GM23338 (cell line): ENCODE measurements around the gene ADGRG1. TPM values are rescaled to one million over a fixed set of nuclear protein-coding genes. Genes with fewer than 3 reads are reported as not detected.

Experiments used
- ATAC-seq: fragments of 200-7000 bp; cut with Tn5 transposase; 3 replicates; pipeline ENCODE4 v1.9.1; 2020
- DNase-seq: peaks from one replicate; pipeline ENCODE4 v3.0.0-alpha.2; 2015; ENCODE audit warnings: low spot score
- H2AFZ ChIP-seq: fragments of 200-600 bp; sonication (generic); 2 replicates; pipeline ENCODE4 v1.8.0; 2016; ENCODE audit warnings: antibody characterized with exemption, mild to moderate bottlenecking, moderate library complexity
- H3F3A ChIP-seq: fragments of 200-600 bp; sonication (generic); replicated peaks from 2 replicates; pipeline ENCODE4 v1.8.0; 2017; ENCODE audit warnings: antibody characterized with exemption, mixed run types, low read depth
- H3K27ac ChIP-seq: fragments of 200-600 bp; sonication (generic); 2 replicates; pipeline ENCODE4 v1.6.1; 2016; ENCODE audit warnings: low read depth
- H3K27me3 ChIP-seq: fragments of 200-600 bp; sonication (generic); 2 replicates; pipeline ENCODE4 v1.8.0; 2016; ENCODE audit warnings: mild to moderate bottlenecking, mixed run types, moderate library complexity; ENCODE audit not compliant: insufficient read depth
- H3K36me3 ChIP-seq: fragments of 200-600 bp; sonication (generic); 2 replicates; pipeline ENCODE4 v1.8.0; 2016; ENCODE audit warnings: mild to moderate bottlenecking; ENCODE audit not compliant: insufficient read depth
- H3K4me1 ChIP-seq: fragments of 200-600 bp; sonication (generic); 2 replicates; pipeline ENCODE4 v1.8.0; 2016; ENCODE audit warnings: mild to moderate bottlenecking, moderate library complexity; ENCODE audit not compliant: insufficient read depth
- H3K4me2 ChIP-seq: fragments of 200-600 bp; sonication (generic); 2 replicates; pipeline ENCODE4 v1.7.1; 2017; ENCODE audit warnings: mixed run types
- H3K4me3 ChIP-seq: fragments of 200-600 bp; sonication (generic); 2 replicates; pipeline ENCODE4 v1.6.1; 2016; ENCODE audit warnings: mixed run types
- H3K79me2 ChIP-seq: fragments of 200-600 bp; sonication (generic); replicated peaks from 2 replicates; pipeline ENCODE4 v1.8.0; 2017; ENCODE audit warnings: mild to moderate bottlenecking; ENCODE audit not compliant: insufficient read depth
- H3K9me2 ChIP-seq: fragments of 200-600 bp; sonication (generic); 2 replicates; pipeline ENCODE4 v1.8.0; 2017; ENCODE audit not compliant: insufficient read depth
- H4K20me1 ChIP-seq: fragments of 200-600 bp; sonication (generic); replicated peaks from 2 replicates; pipeline ENCODE4 v1.8.0; 2017; ENCODE audit warnings: mild to moderate bottlenecking; ENCODE audit not compliant: insufficient read depth
- H3K27ac Mint-ChIP-seq: 2 replicates; pipeline ENCODE4 v1.8.0; 2020; ENCODE audit warnings: inconsistent platforms, mild to moderate bottlenecking, moderate library complexity, mixed read lengths
- H3K27me3 Mint-ChIP-seq: 3 replicates; pipeline ENCODE4 v1.8.0; 2022; ENCODE audit warnings: low read depth, mild to moderate bottlenecking, moderate library complexity, mixed read lengths, inconsistent platforms; ENCODE audit not compliant: insufficient read depth, poor library complexity
- H3K36me3 Mint-ChIP-seq: 3 replicates; pipeline ENCODE4 v1.8.0; 2021; ENCODE audit warnings: low read depth, mild to moderate bottlenecking, inconsistent platforms, moderate library complexity, mixed read lengths
- H3K4me1 Mint-ChIP-seq: 3 replicates; pipeline ENCODE4 v1.8.0; 2020; ENCODE audit warnings: mild to moderate bottlenecking, inconsistent platforms, mixed read lengths
- H3K4me3 Mint-ChIP-seq: 3 replicates; pipeline ENCODE4 v1.8.0; 2021; ENCODE audit warnings: moderate library complexity, mild to moderate bottlenecking, inconsistent platforms, mixed read lengths
- H3K9me3 Mint-ChIP-seq: 3 replicates; pipeline ENCODE4 v1.8.0; 2020; ENCODE audit warnings: moderate library complexity, mild to moderate bottlenecking, inconsistent platforms, mixed read lengths
- CREB1 ChIP-seq: fragments of 250-450 bp; sonication (Bioruptor Pico); IDR thresholded peaks from 2 replicates; pipeline ENCODE4 v1.5.0; 2020; ENCODE audit warnings: low read depth, mild to moderate bottlenecking, moderate library complexity
- EZH2 ChIP-seq: fragments of 200-600 bp; sonication (generic); IDR thresholded peaks from one replicate; pipeline ENCODE4 v1.8.0; 2017; ENCODE audit warnings: antibody characterized with exemption, mild to moderate bottlenecking, low read depth; ENCODE audit not compliant: unreplicated experiment
- EZH2phosphoT487 ChIP-seq: fragments of 200-600 bp; sonication (generic); IDR thresholded peaks from one replicate; pipeline ENCODE4 v1.8.1; 2018; ENCODE audit warnings: antibody characterized with exemption; ENCODE audit not compliant: unreplicated experiment
- JUNB ChIP-seq: IDR thresholded peaks from one replicate; pipeline ENCODE4 v1.6.1; 2016; ENCODE audit warnings: antibody characterized with exemption; ENCODE audit not compliant: unreplicated experiment
- NANOG ChIP-seq: IDR thresholded peaks from 2 replicates; pipeline ENCODE4 v1.6.1; 2016; ENCODE audit warnings: antibody characterized with exemption, borderline replicate concordance
- POLR2AphosphoS5 ChIP-seq: IDR thresholded peaks from 2 replicates; pipeline ENCODE4 v1.6.1; 2016; ENCODE audit warnings: antibody characterized with exemption, low read depth
- REST ChIP-seq: IDR thresholded peaks from one replicate; pipeline ENCODE4 v1.6.1; 2018; ENCODE audit warnings: antibody characterized with exemption; ENCODE audit not compliant: unreplicated experiment
- STAT1 ChIP-seq: IDR thresholded peaks from one replicate; pipeline ENCODE4 v1.6.1; 2016; ENCODE audit warnings: antibody characterized with exemption; ENCODE audit not compliant: unreplicated experiment
- ZNF114 ChIP-seq: fragments of 250-450 bp; sonication (Bioruptor Pico); IDR thresholded peaks from 2 replicates; pipeline ENCODE4 v1.5.0; 2020; ENCODE audit warnings: mild to moderate bottlenecking, moderate library complexity
- ZNF331 ChIP-seq: fragments of 250-450 bp; sonication (Bioruptor Pico); IDR thresholded peaks from 2 replicates; pipeline ENCODE4 v1.5.0; 2020; ENCODE audit warnings: low read depth, mild to moderate bottlenecking, moderate library complexity
- polyA plus RNA-seq: library from polyadenylated mRNA; unstranded; fragments of >200 nt; fragmentation: Nextera tagmentation; extraction: Ambion mirVana; gene quantifications from 2 replicates; pipeline ENCODE4 v1.2.1, GENCODE V29; 2016
- total RNA-seq: library from RNA; depleted of rRNA; stranded (reverse); fragments of >200 nt; shearing (Covaris generic); gene quantifications from 2 replicates; pipeline ENCODE4 v1.2.3, GENCODE V29; 2014
- TF ChIP-seq, protein P1 (sequence below): fragments of 250-450 bp; sonication (Bioruptor Pico); IDR thresholded peaks from 2 replicates; pipeline ENCODE4 v1.5.0; 2020; ENCODE audit warnings: mild to moderate bottlenecking, moderate library complexity
- TF ChIP-seq, protein P2 (sequence below), 2 experiments: fragments of 200-600 bp in 1 of 2; sonication (generic) in 1 of 2; conservative IDR thresholded peaks; 2 replicates each; pipeline versions ENCODE4 v1.5.1 to v1.6.1; 2016 to 2017; ENCODE audit warnings: antibody characterized with exemption in 2 of 2, low read depth in 2 of 2, mild to moderate bottlenecking in 2 of 2, moderate library complexity in 1 of 2
- TF ChIP-seq, protein P3 (sequence below): IDR thresholded peaks from 2 replicates; pipeline ENCODE4 v1.6.1; 2016; ENCODE audit warnings: antibody characterized with exemption

ADGRG1 gene
- total and polyA plus RNA-seq, 2 experiments from 2014 or later = 0.14 to 0.47 TPM

GRCh38 chr16:57633383-57634064 lies 5.1 kb downstream of the ADGRG1 start:
- Mint-ChIP-seq H3K4me3 (no peak overlapping the region), H3K9me3 (no peaks in the 10 kb centered on the region), H3K27me3 (peaks cover 14% of the 10 kb centered on the region), H3K27ac (no peak overlapping the region), H3K4me1 (peaks cover 24% of the 10 kb centered on the region), H3K36me3 (no peaks in the 10 kb centered on the region)
- Histone ChIP-seq H3K4me1 (no peaks in the 10 kb centered on the region), H3K27ac (no peak overlapping the region), H3F3A (no peaks in the 10 kb centered on the region), H3K4me2 (no peak overlapping the region), H3K27me3 (no peaks in the 10 kb centered on the region), H3K79me2 (no peaks in the 10 kb centered on the region), H3K36me3 (no peaks in the 10 kb centered on the region), H4K20me1 (no peaks in the 10 kb centered on the region), H2AFZ (no peak overlapping the region), H3K4me3 (no peak overlapping the region), H3K9me2 (no peaks in the 10 kb centered on the region)
- TF ChIP-seq NANOG = no peak
- TF ChIP-seq JUNB = no peak
- TF ChIP-seq, protein P1, sequence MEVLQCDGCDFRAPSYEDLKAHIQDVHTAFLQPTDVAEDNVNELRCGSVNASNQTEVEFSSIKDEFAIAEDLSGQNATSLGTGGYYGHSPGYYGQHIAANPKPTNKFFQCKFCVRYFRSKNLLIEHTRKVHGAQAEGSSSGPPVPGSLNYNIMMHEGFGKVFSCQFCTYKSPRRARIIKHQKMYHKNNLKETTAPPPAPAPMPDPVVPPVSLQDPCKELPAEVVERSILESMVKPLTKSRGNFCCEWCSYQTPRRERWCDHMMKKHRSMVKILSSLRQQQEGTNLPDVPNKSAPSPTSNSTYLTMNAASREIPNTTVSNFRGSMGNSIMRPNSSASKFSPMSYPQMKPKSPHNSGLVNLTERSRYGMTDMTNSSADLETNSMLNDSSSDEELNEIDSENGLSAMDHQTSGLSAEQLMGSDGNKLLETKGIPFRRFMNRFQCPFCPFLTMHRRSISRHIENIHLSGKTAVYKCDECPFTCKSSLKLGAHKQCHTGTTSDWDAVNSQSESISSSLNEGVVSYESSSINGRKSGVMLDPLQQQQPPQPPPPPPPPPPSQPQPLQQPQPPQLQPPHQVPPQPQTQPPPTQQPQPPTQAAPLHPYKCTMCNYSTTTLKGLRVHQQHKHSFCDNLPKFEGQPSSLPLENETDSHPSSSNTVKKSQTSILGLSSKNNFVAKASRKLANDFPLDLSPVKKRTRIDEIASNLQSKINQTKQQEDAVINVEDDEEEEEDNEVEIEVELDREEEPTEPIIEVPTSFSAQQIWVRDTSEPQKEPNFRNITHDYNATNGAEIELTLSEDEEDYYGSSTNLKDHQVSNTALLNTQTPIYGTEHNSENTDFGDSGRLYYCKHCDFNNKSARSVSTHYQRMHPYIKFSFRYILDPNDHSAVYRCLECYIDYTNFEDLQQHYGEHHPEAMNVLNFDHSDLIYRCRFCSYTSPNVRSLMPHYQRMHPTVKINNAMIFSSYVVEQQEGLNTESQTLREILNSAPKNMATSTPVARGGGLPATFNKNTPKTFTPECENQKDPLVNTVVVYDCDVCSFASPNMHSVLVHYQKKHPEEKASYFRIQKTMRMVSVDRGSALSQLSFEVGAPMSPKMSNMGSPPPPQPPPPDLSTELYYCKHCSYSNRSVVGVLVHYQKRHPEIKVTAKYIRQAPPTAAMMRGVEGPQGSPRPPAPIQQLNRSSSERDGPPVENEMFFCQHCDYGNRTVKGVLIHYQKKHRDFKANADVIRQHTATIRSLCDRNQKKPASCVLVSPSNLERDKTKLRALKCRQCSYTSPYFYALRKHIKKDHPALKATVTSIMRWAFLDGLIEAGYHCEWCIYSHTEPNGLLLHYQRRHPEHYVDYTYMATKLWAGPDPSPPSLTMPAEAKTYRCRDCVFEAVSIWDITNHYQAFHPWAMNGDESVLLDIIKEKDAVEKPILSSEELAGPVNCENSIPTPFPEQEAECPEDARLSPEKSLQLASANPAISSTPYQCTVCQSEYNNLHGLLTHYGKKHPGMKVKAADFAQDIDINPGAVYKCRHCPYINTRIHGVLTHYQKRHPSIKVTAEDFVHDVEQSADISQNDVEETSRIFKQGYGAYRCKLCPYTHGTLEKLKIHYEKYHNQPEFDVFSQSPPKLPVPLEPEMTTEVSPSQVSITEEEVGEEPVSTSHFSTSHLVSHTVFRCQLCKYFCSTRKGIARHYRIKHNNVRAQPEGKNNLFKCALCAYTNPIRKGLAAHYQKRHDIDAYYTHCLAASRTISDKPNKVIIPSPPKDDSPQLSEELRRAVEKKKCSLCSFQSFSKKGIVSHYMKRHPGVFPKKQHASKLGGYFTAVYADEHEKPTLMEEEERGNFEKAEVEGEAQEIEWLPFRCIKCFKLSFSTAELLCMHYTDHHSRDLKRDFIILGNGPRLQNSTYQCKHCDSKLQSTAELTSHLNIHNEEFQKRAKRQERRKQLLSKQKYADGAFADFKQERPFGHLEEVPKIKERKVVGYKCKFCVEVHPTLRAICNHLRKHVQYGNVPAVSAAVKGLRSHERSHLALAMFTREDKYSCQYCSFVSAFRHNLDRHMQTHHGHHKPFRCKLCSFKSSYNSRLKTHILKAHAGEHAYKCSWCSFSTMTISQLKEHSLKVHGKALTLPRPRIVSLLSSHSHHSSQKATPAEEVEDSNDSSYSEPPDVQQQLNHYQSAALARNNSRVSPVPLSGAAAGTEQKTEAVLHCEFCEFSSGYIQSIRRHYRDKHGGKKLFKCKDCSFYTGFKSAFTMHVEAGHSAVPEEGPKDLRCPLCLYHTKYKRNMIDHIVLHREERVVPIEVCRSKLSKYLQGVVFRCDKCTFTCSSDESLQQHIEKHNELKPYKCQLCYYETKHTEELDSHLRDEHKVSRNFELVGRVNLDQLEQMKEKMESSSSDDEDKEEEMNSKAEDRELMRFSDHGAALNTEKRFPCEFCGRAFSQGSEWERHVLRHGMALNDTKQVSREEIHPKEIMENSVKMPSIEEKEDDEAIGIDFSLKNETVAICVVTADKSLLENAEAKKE (CRISPR knock-in tag) = no peak
- TF ChIP-seq REST = no peak
- no peak for TF ChIP-seq STAT1
- TF ChIP-seq EZH2phosphoT487 = no peak
- no peak for TF ChIP-seq POLR2AphosphoS5
- TF ChIP-seq ZNF331 = no peak
- TF ChIP-seq, protein P2, sequence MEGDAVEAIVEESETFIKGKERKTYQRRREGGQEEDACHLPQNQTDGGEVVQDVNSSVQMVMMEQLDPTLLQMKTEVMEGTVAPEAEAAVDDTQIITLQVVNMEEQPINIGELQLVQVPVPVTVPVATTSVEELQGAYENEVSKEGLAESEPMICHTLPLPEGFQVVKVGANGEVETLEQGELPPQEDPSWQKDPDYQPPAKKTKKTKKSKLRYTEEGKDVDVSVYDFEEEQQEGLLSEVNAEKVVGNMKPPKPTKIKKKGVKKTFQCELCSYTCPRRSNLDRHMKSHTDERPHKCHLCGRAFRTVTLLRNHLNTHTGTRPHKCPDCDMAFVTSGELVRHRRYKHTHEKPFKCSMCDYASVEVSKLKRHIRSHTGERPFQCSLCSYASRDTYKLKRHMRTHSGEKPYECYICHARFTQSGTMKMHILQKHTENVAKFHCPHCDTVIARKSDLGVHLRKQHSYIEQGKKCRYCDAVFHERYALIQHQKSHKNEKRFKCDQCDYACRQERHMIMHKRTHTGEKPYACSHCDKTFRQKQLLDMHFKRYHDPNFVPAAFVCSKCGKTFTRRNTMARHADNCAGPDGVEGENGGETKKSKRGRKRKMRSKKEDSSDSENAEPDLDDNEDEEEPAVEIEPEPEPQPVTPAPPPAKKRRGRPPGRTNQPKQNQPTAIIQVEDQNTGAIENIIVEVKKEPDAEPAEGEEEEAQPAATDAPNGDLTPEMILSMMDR (conservative IDR thresholded peaks at IDR 0.05; ENCODE audit: low read depth in 2 of 2) = no peak
- TF ChIP-seq, protein P3, sequence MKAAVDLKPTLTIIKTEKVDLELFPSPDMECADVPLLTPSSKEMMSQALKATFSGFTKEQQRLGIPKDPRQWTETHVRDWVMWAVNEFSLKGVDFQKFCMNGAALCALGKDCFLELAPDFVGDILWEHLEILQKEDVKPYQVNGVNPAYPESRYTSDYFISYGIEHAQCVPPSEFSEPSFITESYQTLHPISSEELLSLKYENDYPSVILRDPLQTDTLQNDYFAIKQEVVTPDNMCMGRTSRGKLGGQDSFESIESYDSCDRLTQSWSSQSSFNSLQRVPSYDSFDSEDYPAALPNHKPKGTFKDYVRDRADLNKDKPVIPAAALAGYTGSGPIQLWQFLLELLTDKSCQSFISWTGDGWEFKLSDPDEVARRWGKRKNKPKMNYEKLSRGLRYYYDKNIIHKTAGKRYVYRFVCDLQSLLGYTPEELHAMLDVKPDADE = no peak
- TF ChIP-seq CREB1 (CRISPR knock-in tag) = no peak
- TF ChIP-seq EZH2 = no peak
- no peak for TF ChIP-seq ZNF114 (CRISPR knock-in tag)
- no peak for DNase-seq
- ATAC-seq = no peak
